ENCODE results near the gene C11orf97. TPM values are rescaled to one million over a fixed set of nuclear protein-coding genes. Genes with fewer than 3 reads are reported as not detected.

C11orf97 gene
- total and polyA plus RNA-seq, 2 of the 8 experiments (the other 6 are each of a cell fraction or from before 2014, with no cell fraction given), result not detected

DNA sequence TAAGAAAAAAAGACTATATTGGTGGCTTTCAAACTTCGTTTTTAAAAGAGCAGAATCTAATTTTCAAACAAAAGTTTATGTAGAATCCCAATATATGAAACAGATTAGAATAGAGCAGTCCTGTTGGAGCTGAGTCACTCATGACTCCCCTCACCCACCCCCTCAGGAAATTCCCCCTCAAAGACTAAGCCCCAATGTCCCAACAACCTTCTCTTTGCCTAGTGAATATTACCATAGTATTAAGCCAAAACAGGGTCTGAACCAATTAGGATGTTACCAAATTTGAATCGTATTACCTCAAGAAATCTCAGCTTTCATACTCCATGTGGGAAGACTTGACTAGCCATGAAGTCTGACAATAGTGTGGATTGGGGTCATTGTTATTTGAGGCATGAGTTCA is 47.1 kb downstream of the C11orf97 start (continued):
- TF ChIP-seq, protein P1, sequence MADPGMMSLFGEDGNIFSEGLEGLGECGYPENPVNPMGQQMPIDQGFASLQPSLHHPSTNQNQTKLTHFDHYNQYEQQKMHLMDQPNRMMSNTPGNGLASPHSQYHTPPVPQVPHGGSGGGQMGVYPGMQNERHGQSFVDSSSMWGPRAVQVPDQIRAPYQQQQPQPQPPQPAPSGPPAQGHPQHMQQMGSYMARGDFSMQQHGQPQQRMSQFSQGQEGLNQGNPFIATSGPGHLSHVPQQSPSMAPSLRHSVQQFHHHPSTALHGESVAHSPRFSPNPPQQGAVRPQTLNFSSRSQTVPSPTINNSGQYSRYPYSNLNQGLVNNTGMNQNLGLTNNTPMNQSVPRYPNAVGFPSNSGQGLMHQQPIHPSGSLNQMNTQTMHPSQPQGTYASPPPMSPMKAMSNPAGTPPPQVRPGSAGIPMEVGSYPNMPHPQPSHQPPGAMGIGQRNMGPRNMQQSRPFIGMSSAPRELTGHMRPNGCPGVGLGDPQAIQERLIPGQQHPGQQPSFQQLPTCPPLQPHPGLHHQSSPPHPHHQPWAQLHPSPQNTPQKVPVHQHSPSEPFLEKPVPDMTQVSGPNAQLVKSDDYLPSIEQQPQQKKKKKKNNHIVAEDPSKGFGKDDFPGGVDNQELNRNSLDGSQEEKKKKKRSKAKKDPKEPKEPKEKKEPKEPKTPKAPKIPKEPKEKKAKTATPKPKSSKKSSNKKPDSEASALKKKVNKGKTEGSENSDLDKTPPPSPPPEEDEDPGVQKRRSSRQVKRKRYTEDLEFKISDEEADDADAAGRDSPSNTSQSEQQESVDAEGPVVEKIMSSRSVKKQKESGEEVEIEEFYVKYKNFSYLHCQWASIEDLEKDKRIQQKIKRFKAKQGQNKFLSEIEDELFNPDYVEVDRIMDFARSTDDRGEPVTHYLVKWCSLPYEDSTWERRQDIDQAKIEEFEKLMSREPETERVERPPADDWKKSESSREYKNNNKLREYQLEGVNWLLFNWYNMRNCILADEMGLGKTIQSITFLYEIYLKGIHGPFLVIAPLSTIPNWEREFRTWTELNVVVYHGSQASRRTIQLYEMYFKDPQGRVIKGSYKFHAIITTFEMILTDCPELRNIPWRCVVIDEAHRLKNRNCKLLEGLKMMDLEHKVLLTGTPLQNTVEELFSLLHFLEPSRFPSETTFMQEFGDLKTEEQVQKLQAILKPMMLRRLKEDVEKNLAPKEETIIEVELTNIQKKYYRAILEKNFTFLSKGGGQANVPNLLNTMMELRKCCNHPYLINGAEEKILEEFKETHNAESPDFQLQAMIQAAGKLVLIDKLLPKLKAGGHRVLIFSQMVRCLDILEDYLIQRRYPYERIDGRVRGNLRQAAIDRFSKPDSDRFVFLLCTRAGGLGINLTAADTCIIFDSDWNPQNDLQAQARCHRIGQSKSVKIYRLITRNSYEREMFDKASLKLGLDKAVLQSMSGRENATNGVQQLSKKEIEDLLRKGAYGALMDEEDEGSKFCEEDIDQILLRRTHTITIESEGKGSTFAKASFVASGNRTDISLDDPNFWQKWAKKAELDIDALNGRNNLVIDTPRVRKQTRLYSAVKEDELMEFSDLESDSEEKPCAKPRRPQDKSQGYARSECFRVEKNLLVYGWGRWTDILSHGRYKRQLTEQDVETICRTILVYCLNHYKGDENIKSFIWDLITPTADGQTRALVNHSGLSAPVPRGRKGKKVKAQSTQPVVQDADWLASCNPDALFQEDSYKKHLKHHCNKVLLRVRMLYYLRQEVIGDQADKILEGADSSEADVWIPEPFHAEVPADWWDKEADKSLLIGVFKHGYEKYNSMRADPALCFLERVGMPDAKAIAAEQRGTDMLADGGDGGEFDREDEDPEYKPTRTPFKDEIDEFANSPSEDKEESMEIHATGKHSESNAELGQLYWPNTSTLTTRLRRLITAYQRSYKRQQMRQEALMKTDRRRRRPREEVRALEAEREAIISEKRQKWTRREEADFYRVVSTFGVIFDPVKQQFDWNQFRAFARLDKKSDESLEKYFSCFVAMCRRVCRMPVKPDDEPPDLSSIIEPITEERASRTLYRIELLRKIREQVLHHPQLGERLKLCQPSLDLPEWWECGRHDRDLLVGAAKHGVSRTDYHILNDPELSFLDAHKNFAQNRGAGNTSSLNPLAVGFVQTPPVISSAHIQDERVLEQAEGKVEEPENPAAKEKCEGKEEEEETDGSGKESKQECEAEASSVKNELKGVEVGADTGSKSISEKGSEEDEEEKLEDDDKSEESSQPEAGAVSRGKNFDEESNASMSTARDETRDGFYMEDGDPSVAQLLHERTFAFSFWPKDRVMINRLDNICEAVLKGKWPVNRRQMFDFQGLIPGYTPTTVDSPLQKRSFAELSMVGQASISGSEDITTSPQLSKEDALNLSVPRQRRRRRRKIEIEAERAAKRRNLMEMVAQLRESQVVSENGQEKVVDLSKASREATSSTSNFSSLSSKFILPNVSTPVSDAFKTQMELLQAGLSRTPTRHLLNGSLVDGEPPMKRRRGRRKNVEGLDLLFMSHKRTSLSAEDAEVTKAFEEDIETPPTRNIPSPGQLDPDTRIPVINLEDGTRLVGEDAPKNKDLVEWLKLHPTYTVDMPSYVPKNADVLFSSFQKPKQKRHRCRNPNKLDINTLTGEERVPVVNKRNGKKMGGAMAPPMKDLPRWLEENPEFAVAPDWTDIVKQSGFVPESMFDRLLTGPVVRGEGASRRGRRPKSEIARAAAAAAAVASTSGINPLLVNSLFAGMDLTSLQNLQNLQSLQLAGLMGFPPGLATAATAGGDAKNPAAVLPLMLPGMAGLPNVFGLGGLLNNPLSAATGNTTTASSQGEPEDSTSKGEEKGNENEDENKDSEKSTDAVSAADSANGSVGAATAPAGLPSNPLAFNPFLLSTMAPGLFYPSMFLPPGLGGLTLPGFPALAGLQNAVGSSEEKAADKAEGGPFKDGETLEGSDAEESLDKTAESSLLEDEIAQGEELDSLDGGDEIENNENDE (IDR thresholded peaks at IDR 0.05; ENCODE audit: insufficient replicate concordance, low read length), result no peak
- TF ChIP-seq, protein P2, sequence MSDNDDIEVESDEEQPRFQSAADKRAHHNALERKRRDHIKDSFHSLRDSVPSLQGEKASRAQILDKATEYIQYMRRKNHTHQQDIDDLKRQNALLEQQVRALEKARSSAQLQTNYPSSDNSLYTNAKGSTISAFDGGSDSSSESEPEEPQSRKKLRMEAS (IDR thresholded peaks at IDR 0.05), result no peak
- TF ChIP-seq SIN3A (conservative IDR thresholded peaks at IDR 0.05 in 1 of 2, IDR thresholded peaks at IDR 0.05 in 1 of 2; ENCODE audit: low read depth in 1 of 2, low read length in 2 of 2) (no peak), SUZ12 (IDR thresholded peaks at IDR 0.05; ENCODE audit: low read length) (no peak), HDAC6 (IDR thresholded peaks at IDR 0.05; ENCODE audit: low read depth, low read length) (no peak), TCF12 (IDR thresholded peaks at IDR 0.05; ENCODE audit: low read depth, low read length) (no peak), NRF1 (IDR thresholded peaks at IDR 0.05; ENCODE audit: low read depth, low read length) (no peak)
- TF ChIP-seq, protein P3, sequence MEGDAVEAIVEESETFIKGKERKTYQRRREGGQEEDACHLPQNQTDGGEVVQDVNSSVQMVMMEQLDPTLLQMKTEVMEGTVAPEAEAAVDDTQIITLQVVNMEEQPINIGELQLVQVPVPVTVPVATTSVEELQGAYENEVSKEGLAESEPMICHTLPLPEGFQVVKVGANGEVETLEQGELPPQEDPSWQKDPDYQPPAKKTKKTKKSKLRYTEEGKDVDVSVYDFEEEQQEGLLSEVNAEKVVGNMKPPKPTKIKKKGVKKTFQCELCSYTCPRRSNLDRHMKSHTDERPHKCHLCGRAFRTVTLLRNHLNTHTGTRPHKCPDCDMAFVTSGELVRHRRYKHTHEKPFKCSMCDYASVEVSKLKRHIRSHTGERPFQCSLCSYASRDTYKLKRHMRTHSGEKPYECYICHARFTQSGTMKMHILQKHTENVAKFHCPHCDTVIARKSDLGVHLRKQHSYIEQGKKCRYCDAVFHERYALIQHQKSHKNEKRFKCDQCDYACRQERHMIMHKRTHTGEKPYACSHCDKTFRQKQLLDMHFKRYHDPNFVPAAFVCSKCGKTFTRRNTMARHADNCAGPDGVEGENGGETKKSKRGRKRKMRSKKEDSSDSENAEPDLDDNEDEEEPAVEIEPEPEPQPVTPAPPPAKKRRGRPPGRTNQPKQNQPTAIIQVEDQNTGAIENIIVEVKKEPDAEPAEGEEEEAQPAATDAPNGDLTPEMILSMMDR (IDR thresholded peaks at IDR 0.05; ENCODE audit: control extremely low read depth in 1 of 3, insufficient read depth in 1 of 3, low read depth in 1 of 3, low read length in 3 of 3), result no peak

Measured in H1 (cell line).